ENCODE data around the gene PKP4.

PKP4 gene

GRCh38 chr2:158456309-158457066, at the start of gene PKP4, which contains the start of gene CCDC148:
Gene PKP4, plus strand, starts transcription at chr2:158456952. Its CDS starts 76,233 bp downstream, at chr2:158533185.
Gene CCDC148, minus strand, starts transcription at chr2:158456753. Its CDS starts 314 bp downstream, at chr2:158456439.
- H3K4me3 ChIP-seq (ENCODE audit: low read depth, low read length): peak within 1 kb of the TSS; percentile 85
- no peak for TF ChIP-seq CTCF (IDR thresholded peaks at IDR 0.05; ENCODE audit: low read depth, low read length)

- no peak overlapping the region for H3K4me3 ChIP-seq (ENCODE audit: low read depth, low read length)
- no peak for TF ChIP-seq CTCF (IDR thresholded peaks at IDR 0.05; ENCODE audit: low read depth, low read length)
Observed at GRCh38 chr2:158407031-158407430, 49.7 kb upstream of the PKP4 start.

GRCh38 chr2:158410132-158410531, 46.6 kb upstream of the PKP4 start:
- no peak for TF ChIP-seq CTCF (IDR thresholded peaks at IDR 0.05; ENCODE audit: low read depth, low read length)
- no peak overlapping the region for H3K4me3 ChIP-seq (ENCODE audit: low read depth, low read length)

GRCh38 chr2:158411748-158412147, 45.0 kb upstream of the PKP4 start:
- TF ChIP-seq CTCF (IDR thresholded peaks at IDR 0.05; ENCODE audit: low read depth, low read length): no peak
- H3K4me3 ChIP-seq (ENCODE audit: low read depth, low read length): no peak overlapping the region

GRCh38 chr2:158412206-158412605, 44.5 kb upstream of the PKP4 start:
- H3K4me3 ChIP-seq (ENCODE audit: low read depth, low read length): no peak overlapping the region
- no peak for TF ChIP-seq CTCF (IDR thresholded peaks at IDR 0.05; ENCODE audit: low read depth, low read length)

- TF ChIP-seq CTCF (IDR thresholded peaks at IDR 0.05; ENCODE audit: low read depth, low read length): no peak
- no peak overlapping the region for H3K4me3 ChIP-seq (ENCODE audit: low read depth, low read length)
Observed at GRCh38 chr2:158413581-158413980, 43.2 kb upstream of the PKP4 start.

GRCh38 chr2:158414538-158414937, 42.2 kb upstream of the PKP4 start:
- H3K4me3 ChIP-seq (ENCODE audit: low read depth, low read length): no peak overlapping the region
- TF ChIP-seq CTCF (IDR thresholded peaks at IDR 0.05; ENCODE audit: low read depth, low read length): no peak
